Measurements from ENCODE around the gene ACSM6. TPM values are rescaled to one million over a fixed set of nuclear protein-coding genes. Genes with fewer than 3 reads are reported as not detected.
"Not testable (repeated sequence)": the region's sequence is repeated elsewhere in the genome, so short reads cannot be mapped to it uniquely, and the experiment has no call there.

Gene ACSM6
- polyA plus RNA-seq, 1 donor: not detected

- no peak for DNase-seq (ENCODE audit: low read depth)
These were observed 23.4 kb downstream of the ACSM6 start for GRCh38 chr10:95217476-95217875.

GRCh38 chr10:95220539-95220938 is 26.5 kb downstream of the ACSM6 start:
- DNase-seq (ENCODE audit: low read depth): no peak

- DNase-seq (ENCODE audit: low read depth): no peak
These were observed 27.1 kb downstream of the ACSM6 start for GRCh38 chr10:95221124-95221523.

GRCh38 chr10:95225136-95225535 is 31.1 kb downstream of the ACSM6 start:
- DNase-seq (ENCODE audit: low read depth): no peak

- DNase-seq (ENCODE audit: low read depth): not testable (repeated sequence)
These were observed 35.1 kb downstream of the ACSM6 start for GRCh38 chr10:95228934-95229723.

- no peak for DNase-seq (ENCODE audit: low read depth)
These were observed 35.9 kb downstream of the ACSM6 start for GRCh38 chr10:95229724-95230627.

- peak; percentile 8 for DNase-seq (ENCODE audit: low read depth)
These were observed 36.9 kb downstream of the ACSM6 start for GRCh38 chr10:95230677-95231586.

GRCh38 chr10:95233377-95234034 is 39.5 kb downstream of the ACSM6 start:
- DNase-seq (ENCODE audit: low read depth): no peak

GRCh38 chr10:95234951-95235350 is 40.9 kb downstream of the ACSM6 start:
- DNase-seq (ENCODE audit: low read depth): no peak

GRCh38 chr10:95235676-95236067 is 41.6 kb downstream of the ACSM6 start:
- DNase-seq (ENCODE audit: low read depth): no peak

GRCh38 chr10:95236068-95236903 is 42.2 kb downstream of the ACSM6 start:
- no peak for DNase-seq (ENCODE audit: low read depth)

GRCh38 chr10:95237376-95238170 is 43.5 kb downstream of the ACSM6 start:
- no peak for DNase-seq (ENCODE audit: low read depth)

GRCh38 chr10:95240096-95240495 is 46.1 kb downstream of the ACSM6 start:
- not testable (repeated sequence) for DNase-seq (ENCODE audit: low read depth)

- no peak for DNase-seq (ENCODE audit: low read depth)
These were observed 46.8 kb downstream of the ACSM6 start for GRCh38 chr10:95240811-95241210.

- DNase-seq (ENCODE audit: low read depth): no peak
These were observed 47.5 kb downstream of the ACSM6 start for GRCh38 chr10:95241533-95241932.

GRCh38 chr10:95242581-95243317 is 48.7 kb downstream of the ACSM6 start:
- DNase-seq (ENCODE audit: low read depth): no peak

- DNase-seq (ENCODE audit: low read depth): no peak
These were observed 49.2 kb downstream of the ACSM6 start for GRCh38 chr10:95243318-95243617.

GRCh38 chr10:95244152-95244551 is 50.1 kb downstream of the ACSM6 start:
- DNase-seq (ENCODE audit: low read depth): no peak

Data from forelimb muscle (tissue), 1 donor.